8988T (cell line): Measurements from ENCODE around the gene KRT71.

Experiments used
- DNase-seq: peaks from one replicate; pipeline ENCODE4 v3.0.0; 2011

KRT71 gene

GRCh38 chr12:52534482-52534881 lies 18.5 kb downstream of the KRT71 start:
- no peak for DNase-seq

- DNase-seq: no peak
Measured at GRCh38 chr12:52533686-52534470, 19.1 kb downstream of the KRT71 start.

- DNase-seq: no peak
Measured at GRCh38 chr12:52532636-52533035, 20.3 kb downstream of the KRT71 start.

GRCh38 chr12:52531566-52532300 lies 21.2 kb downstream of the KRT71 start:
- DNase-seq: no peak

GRCh38 chr12:52530905-52531304 lies 22.0 kb downstream of the KRT71 start:
- DNase-seq: no peak

- no peak for DNase-seq
Measured at GRCh38 chr12:52530366-52530765, 22.6 kb downstream of the KRT71 start.

GRCh38 chr12:52529846-52530245 lies 23.1 kb downstream of the KRT71 start:
- no peak for DNase-seq

GRCh38 chr12:52529417-52529816 lies 23.5 kb downstream of the KRT71 start:
- no peak for DNase-seq

- no peak for DNase-seq
Measured at GRCh38 chr12:52528641-52529143, 24.3 kb downstream of the KRT71 start.

- no peak for DNase-seq
Measured at GRCh38 chr12:52527121-52527800, 25.7 kb downstream of the KRT71 start.

- DNase-seq: no peak
Measured at GRCh38 chr12:52526511-52526951, 26.4 kb downstream of the KRT71 start.

GRCh38 chr12:52525661-52526499 lies 27.1 kb downstream of the KRT71 start:
- no peak for DNase-seq

GRCh38 chr12:52524898-52525591 lies 27.9 kb downstream of the KRT71 start:
- DNase-seq: no peak

GRCh38 chr12:52524241-52524897 lies 28.6 kb downstream of the KRT71 start:
- DNase-seq: no peak

- DNase-seq: no peak
Measured at GRCh38 chr12:52523824-52524223, 29.1 kb downstream of the KRT71 start.

- no peak for DNase-seq
Measured at GRCh38 chr12:52522346-52523011, 30.5 kb downstream of the KRT71 start.

- DNase-seq: no peak
Measured at GRCh38 chr12:52521568-52522266, 31.2 kb downstream of the KRT71 start.

- no peak for DNase-seq
Measured at GRCh38 chr12:52521175-52521567, 31.8 kb downstream of the KRT71 start.

GRCh38 chr12:52519826-52520662 lies 32.9 kb downstream of the KRT71 start, which contains the start of gene KRT5:
Gene KRT5 (minus strand): TSS chr12:52520394. CDS start chr12:52520296, 98 bp downstream.
- DNase-seq: no peak
